Measurements from ENCODE around the gene CFAP74. TPM values are rescaled to one million over a fixed set of nuclear protein-coding genes. Genes with fewer than 3 reads are reported as not detected.
"Not testable (repeated sequence)": the region's sequence is repeated elsewhere in the genome, so short reads cannot be mapped to it uniquely, and the experiment has no call there.

The CFAP74 gene
- total RNA-seq, 1 experiment from 2014 or later: not detected

- H3K4me1 ChIP-seq: no peaks in the 10 kb centered on the region
These were observed 16.5 kb downstream of the CFAP74 start for GRCh38 chr1:1987142-1987510.

GRCh38 chr1:1986451-1987141 lies 17.0 kb downstream of the CFAP74 start:
- Histone ChIP-seq H3K27ac (no peak overlapping the region), H3K9me3 (replicated peaks) (no peaks in the 10 kb centered on the region), H3K36me3 (no peaks in the 10 kb centered on the region), H3K27me3 (peaks cover 45% of the 10 kb centered on the region), H3K4me1 (no peaks in the 10 kb centered on the region), H3K4me3 (no peak overlapping the region)
- no peak for DNase-seq

More at GRCh38 chr1:1987142-1987510, 16.5 kb downstream of the CFAP74 start:
- no peaks in the 10 kb centered on the region for H3K36me3 ChIP-seq
- no peak overlapping the region for H3K27ac ChIP-seq
- H3K4me3 ChIP-seq: no peak overlapping the region
- no peaks in the 10 kb centered on the region for H3K9me3 ChIP-seq (replicated peaks)
- DNase-seq: no peak
- peaks cover 45% of the 10 kb centered on the region for H3K27me3 ChIP-seq

- Histone ChIP-seq H3K9me3 (replicated peaks) (no peaks in the 10 kb centered on the region), H3K4me3 (no peak overlapping the region), H3K27me3 (peaks cover 41% of the 10 kb centered on the region), H3K4me1 (no peaks in the 10 kb centered on the region), H3K36me3 (no peaks in the 10 kb centered on the region), H3K27ac (no peak overlapping the region)
- no peak for DNase-seq
These were observed 18.1 kb downstream of the CFAP74 start for GRCh38 chr1:1985375-1986050.

GRCh38 chr1:1984560-1985070 lies 19.0 kb downstream of the CFAP74 start:
- Histone ChIP-seq H3K4me3 (no peak overlapping the region), H3K9me3 (replicated peaks) (no peaks in the 10 kb centered on the region), H3K27me3 (peaks cover 38% of the 10 kb centered on the region), H3K36me3 (no peaks in the 10 kb centered on the region), H3K27ac (no peak overlapping the region), H3K4me1 (no peaks in the 10 kb centered on the region)
- no peak for DNase-seq

GRCh38 chr1:1982379-1983232 lies 21.0 kb downstream of the CFAP74 start:
- no peaks in the 10 kb centered on the region for H3K9me3 ChIP-seq (replicated peaks)
- no peak overlapping the region for H3K4me3 ChIP-seq
- H3K36me3 ChIP-seq: no peaks in the 10 kb centered on the region
- DNase-seq: no peak
- H3K27ac ChIP-seq: no peak overlapping the region
- H3K4me1 ChIP-seq: no peaks in the 10 kb centered on the region
- H3K27me3 ChIP-seq: peaks cover 24% of the 10 kb centered on the region

- peaks cover 21% of the 10 kb centered on the region; the same call in 1 of the 2 replicates for H3K27me3 ChIP-seq
- not testable (repeated sequence) for H3K4me1 ChIP-seq; H3K4me3 ChIP-seq; H3K9me3 ChIP-seq (replicated peaks); DNase-seq; H3K36me3 ChIP-seq; H3K27ac ChIP-seq
These were observed 21.8 kb downstream of the CFAP74 start for GRCh38 chr1:1981631-1982327.

- Histone ChIP-seq H3K27ac (no peak overlapping the region), H3K4me3 (no peak overlapping the region), H3K27me3 (peaks cover 14% of the 10 kb centered on the region; the same call in 1 of the 2 replicates), H3K4me1 (no peaks in the 10 kb centered on the region), H3K36me3 (no peaks in the 10 kb centered on the region), H3K9me3 (replicated peaks) (no peaks in the 10 kb centered on the region)
- DNase-seq: no peak
These were observed 22.5 kb downstream of the CFAP74 start for GRCh38 chr1:1981142-1981500.

- Histone ChIP-seq H3K27ac (no peak overlapping the region), H3K4me3 (no peak overlapping the region), H3K27me3 (peaks cover 9% of the 10 kb centered on the region; the same call in 1 of the 2 replicates), H3K4me1 (no peaks in the 10 kb centered on the region), H3K36me3 (no peaks in the 10 kb centered on the region), H3K9me3 (replicated peaks) (no peaks in the 10 kb centered on the region)
- DNase-seq: no peak
These were observed 23.0 kb downstream of the CFAP74 start for GRCh38 chr1:1980467-1981141.

- H3K27ac ChIP-seq: no peak overlapping the region
- H3K27me3 ChIP-seq: peaks cover 8% of the 10 kb centered on the region; the same call in 1 of the 2 replicates
- H3K4me3 ChIP-seq: no peak overlapping the region
- no peaks in the 10 kb centered on the region for H3K9me3 ChIP-seq (replicated peaks)
- H3K36me3 ChIP-seq: no peaks in the 10 kb centered on the region
- no peak for DNase-seq
- H3K4me1 ChIP-seq: no peaks in the 10 kb centered on the region
These were observed 24.0 kb downstream of the CFAP74 start for GRCh38 chr1:1979482-1980165.

GRCh38 chr1:1978690-1979481 lies 24.7 kb downstream of the CFAP74 start:
- not testable (repeated sequence) for H3K9me3 ChIP-seq (replicated peaks); H3K36me3 ChIP-seq; H3K27me3 ChIP-seq; H3K4me3 ChIP-seq; H3K27ac ChIP-seq; DNase-seq; H3K4me1 ChIP-seq

- H3K27ac ChIP-seq: no peak overlapping the region
- no peaks in the 10 kb centered on the region for H3K36me3 ChIP-seq
- H3K4me3 ChIP-seq: no peak overlapping the region
- DNase-seq: no peak
- no peaks in the 10 kb centered on the region for H3K4me1 ChIP-seq
- H3K9me3 ChIP-seq (replicated peaks): no peaks in the 10 kb centered on the region
- peaks cover 9% of the 10 kb centered on the region; the same call in 1 of the 2 replicates for H3K27me3 ChIP-seq
These were observed 25.5 kb downstream of the CFAP74 start for GRCh38 chr1:1978108-1978507.

- Histone ChIP-seq H3K27ac (no peak overlapping the region), H3K4me3 (no peak overlapping the region), H3K36me3 (no peaks in the 10 kb centered on the region), H3K27me3 (peaks cover 12% of the 10 kb centered on the region; the same call in 1 of the 2 replicates), H3K4me1 (no peaks in the 10 kb centered on the region), H3K9me3 (replicated peaks) (no peaks in the 10 kb centered on the region)
- no peak for DNase-seq
These were observed 27.6 kb downstream of the CFAP74 start for GRCh38 chr1:1976031-1976430.

GRCh38 chr1:1975535-1975934 lies 28.1 kb downstream of the CFAP74 start:
- H3K27ac ChIP-seq: no peak overlapping the region
- no peak for DNase-seq
- no peaks in the 10 kb centered on the region for H3K4me1 ChIP-seq
- H3K4me3 ChIP-seq: no peak overlapping the region
- no peaks in the 10 kb centered on the region for H3K36me3 ChIP-seq
- peaks cover 12% of the 10 kb centered on the region; the same call in 1 of the 2 replicates for H3K27me3 ChIP-seq
- H3K9me3 ChIP-seq (replicated peaks): no peaks in the 10 kb centered on the region
